WERI-Rb-1 (cell line): ENCODE results near the gene FAM13A.

Experiments used
- DNase-seq: peaks from one replicate; pipeline ENCODE4 v3.0.0-alpha.2; 2020
- H3K27ac ChIP-seq: fragments of 250-450 bp; sonication (Bioruptor Pico); 2 replicates; pipeline ENCODE4 v1.5.1; 2020; ENCODE audit warnings: mild to moderate bottlenecking, moderate library complexity
- H3K27me3 ChIP-seq: fragments of 250-450 bp; sonication (Bioruptor Pico); 2 replicates; pipeline ENCODE4 v1.5.1; 2021; ENCODE audit warnings: mild to moderate bottlenecking, low read depth, moderate library complexity; ENCODE audit not compliant: insufficient read depth, severe bottlenecking
- H3K36me3 ChIP-seq: fragments of 250-450 bp; sonication (Bioruptor Pico); 2 replicates; pipeline ENCODE4 v1.5.1; 2020; ENCODE audit warnings: mild to moderate bottlenecking, moderate library complexity
- H3K4me3 ChIP-seq: 2 replicates; pipeline ENCODE4 v1.5.1; 2011; ENCODE audit warnings: low read depth, mild to moderate bottlenecking, control low read depth, low read length
- H3K9me3 ChIP-seq: fragments of 250-450 bp; sonication (Bioruptor Pico); 2 replicates; pipeline ENCODE4 v1.5.1; 2021; ENCODE audit warnings: mild to moderate bottlenecking, moderate library complexity; ENCODE audit not compliant: severe bottlenecking
- TF ChIP-seq, protein P1 (sequence below): IDR thresholded peaks from 2 replicates; pipeline ENCODE4 v1.5.1; 2011; ENCODE audit warnings: low read depth, mild to moderate bottlenecking, control low read depth, inconsistent platforms, low read length

The FAM13A gene

DNA sequence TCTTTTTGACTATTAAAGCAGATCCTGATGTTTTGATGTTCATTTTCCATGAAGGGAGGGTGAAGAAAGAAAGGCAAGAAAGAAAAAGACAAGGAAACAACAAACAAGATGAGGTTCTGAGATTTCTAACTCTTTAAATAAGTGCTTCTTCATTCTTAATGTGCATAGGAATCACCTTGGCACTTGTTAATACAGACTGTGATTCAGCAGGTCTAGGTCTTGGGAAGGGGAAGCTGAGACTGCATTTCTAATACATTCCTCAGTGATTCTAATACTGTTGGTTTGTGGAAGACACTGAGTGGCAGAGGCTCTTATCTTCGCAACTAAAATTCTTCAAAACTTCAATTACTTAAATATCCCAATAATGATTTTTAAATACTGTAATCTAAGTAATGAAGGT is 264.2 kb downstream of the FAM13A start:
- Histone ChIP-seq H3K27me3 (no peaks in the 10 kb centered on the region), H3K4me3 (no peak overlapping the region), H3K36me3 (no peaks in the 10 kb centered on the region), H3K27ac (no peak overlapping the region), H3K9me3 (no peaks in the 10 kb centered on the region)
- no peak for DNase-seq
- TF ChIP-seq, protein P1, sequence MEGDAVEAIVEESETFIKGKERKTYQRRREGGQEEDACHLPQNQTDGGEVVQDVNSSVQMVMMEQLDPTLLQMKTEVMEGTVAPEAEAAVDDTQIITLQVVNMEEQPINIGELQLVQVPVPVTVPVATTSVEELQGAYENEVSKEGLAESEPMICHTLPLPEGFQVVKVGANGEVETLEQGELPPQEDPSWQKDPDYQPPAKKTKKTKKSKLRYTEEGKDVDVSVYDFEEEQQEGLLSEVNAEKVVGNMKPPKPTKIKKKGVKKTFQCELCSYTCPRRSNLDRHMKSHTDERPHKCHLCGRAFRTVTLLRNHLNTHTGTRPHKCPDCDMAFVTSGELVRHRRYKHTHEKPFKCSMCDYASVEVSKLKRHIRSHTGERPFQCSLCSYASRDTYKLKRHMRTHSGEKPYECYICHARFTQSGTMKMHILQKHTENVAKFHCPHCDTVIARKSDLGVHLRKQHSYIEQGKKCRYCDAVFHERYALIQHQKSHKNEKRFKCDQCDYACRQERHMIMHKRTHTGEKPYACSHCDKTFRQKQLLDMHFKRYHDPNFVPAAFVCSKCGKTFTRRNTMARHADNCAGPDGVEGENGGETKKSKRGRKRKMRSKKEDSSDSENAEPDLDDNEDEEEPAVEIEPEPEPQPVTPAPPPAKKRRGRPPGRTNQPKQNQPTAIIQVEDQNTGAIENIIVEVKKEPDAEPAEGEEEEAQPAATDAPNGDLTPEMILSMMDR: no peak

DNA sequence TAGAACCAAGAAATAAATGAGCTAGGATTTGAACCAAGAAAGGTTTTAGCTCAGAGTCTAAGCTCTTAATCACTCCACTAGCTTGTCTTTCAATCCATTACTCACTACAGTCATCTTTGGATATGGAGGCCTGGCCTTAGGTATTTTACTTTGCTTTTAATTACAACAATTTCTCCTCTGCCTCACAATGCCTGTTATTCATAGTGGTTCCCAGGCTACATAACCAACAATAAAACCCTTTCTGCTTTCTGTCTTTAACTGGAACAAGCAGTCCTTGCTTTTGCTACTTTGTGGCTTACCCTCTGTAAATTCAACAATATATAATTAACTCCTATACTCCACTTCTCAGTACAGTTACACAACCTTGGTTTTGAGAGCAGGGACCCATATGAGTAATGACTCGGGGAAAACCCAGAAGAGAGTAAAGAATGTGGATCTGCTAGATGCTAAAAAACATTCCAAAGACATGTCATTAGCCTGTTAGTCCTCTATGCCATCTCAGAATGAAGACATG is 264.7 kb downstream of the FAM13A start:
- Histone ChIP-seq H3K36me3 (no peaks in the 10 kb centered on the region), H3K27ac (no peak overlapping the region), H3K4me3 (no peak overlapping the region), H3K9me3 (no peaks in the 10 kb centered on the region), H3K27me3 (no peaks in the 10 kb centered on the region)
- TF ChIP-seq, protein P1: no peak
- no peak for DNase-seq

DNA sequence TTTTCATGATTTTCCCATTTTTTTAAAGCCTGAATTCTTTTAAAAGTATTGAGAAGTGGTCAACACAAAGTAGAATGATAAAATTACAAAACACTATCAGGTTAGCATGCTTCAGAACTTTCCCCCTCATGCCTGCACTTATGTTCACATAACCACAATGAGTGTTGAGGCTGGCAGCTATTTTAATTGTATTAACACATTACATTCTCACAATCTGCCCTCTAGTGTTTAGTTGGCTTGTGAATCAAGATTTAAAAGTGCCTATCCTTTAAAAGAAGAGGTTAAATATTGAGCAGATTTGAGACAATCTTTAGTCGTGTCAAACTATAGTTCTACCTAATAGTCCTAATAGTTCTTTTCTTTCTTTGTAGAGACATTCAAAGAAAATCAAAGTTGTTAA is 265.7 kb downstream of the FAM13A start:
- H3K36me3 ChIP-seq: no peaks in the 10 kb centered on the region
- H3K27me3 ChIP-seq: no peaks in the 10 kb centered on the region
- no peaks in the 10 kb centered on the region for H3K9me3 ChIP-seq
- H3K27ac ChIP-seq: no peak overlapping the region
- DNase-seq: no peak
- no peak overlapping the region for H3K4me3 ChIP-seq
- TF ChIP-seq, protein P1: no peak

DNA sequence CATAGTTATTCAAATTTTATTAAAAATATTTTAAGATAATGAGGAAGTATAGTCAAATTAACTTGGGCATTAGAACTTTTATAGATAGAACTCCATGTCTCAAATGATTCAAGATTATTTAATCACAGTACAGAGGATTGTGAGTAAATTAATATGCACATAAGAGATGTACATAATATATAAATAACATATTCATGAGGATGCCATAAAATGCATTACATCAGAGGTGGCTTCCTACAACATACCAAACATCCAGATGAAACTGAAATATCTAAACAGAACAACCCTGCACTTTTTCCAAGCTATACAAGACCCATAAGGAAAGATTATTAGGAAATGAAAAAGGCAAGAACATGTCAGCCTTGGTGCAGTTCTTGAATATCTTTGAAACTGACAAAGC is 268.1 kb downstream of the FAM13A start:
- Histone ChIP-seq H3K27ac (no peak overlapping the region), H3K27me3 (no peaks in the 10 kb centered on the region), H3K9me3 (no peaks in the 10 kb centered on the region), H3K4me3 (no peak overlapping the region), H3K36me3 (no peaks in the 10 kb centered on the region)
- TF ChIP-seq, protein P1: no peak
- no peak for DNase-seq

DNA sequence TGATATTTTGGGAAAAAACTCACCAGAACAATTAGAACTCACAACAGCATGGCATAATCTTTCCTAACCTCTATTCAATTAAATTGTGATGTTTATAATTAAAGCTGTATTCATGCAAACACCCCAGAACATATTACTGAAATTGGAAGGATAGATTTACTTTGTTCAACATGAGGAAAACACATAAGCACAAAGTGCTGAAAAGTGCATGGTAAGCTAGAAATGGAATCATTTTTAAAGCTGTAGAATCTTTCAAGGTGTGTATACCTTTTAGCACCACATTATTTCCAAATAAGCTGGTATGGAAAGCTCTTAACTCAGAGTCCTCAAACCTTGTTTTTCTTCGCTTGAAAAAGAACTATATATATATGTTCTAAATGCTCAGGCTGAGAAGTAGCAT is 268.6 kb downstream of the FAM13A start:
- no peaks in the 10 kb centered on the region for H3K27me3 ChIP-seq
- no peaks in the 10 kb centered on the region for H3K9me3 ChIP-seq
- TF ChIP-seq, protein P1: no peak

DNA sequence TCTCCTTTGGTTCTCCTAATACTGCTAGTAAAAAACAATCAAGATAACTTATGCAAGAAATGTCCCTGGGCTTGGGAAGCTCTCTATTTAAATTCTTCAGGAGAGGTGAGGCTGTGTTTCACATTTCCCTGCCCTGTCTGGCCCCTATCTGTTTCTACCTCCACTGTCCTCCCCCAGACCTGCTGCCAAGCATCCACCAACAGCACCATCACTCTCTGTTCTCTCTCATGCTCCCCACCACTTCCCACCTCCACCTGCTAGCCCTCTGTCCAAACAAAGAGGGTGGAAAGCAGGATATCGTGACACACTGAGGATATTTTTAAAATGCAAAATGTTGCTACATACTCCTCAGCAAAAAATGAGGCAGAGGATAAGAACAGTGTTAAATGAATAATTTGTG is 271.0 kb downstream of the FAM13A start:
- H3K9me3 ChIP-seq: no peaks in the 10 kb centered on the region

More for the DNA sequence above, 268.6 kb downstream of the FAM13A start:
- no peaks in the 10 kb centered on the region for H3K36me3 ChIP-seq
- DNase-seq: no peak
- no peak overlapping the region for H3K4me3 ChIP-seq
- no peak overlapping the region for H3K27ac ChIP-seq

More for the DNA sequence above, 271.0 kb downstream of the FAM13A start:
- H3K36me3 ChIP-seq: no peaks in the 10 kb centered on the region
- no peak overlapping the region for H3K4me3 ChIP-seq
- no peak for DNase-seq
- H3K27me3 ChIP-seq: no peaks in the 10 kb centered on the region
- TF ChIP-seq, protein P1: no peak
- no peak overlapping the region for H3K27ac ChIP-seq
